ENCODE measurements around the gene PTPRK.
A peak's percentile ranks its signal among the peaks of the same experiment; 100 is the strongest.

PTPRK gene

GRCh38 chr6:127941228-127941627 lies 579.2 kb downstream of the PTPRK start:
- no peak overlapping the region for H3K18ac ChIP-seq (ENCODE audit: low read length)
- no peak overlapping the region for H3K14ac ChIP-seq (ENCODE audit: low read length)
- H3K9ac ChIP-seq (ENCODE audit: low read length), result no peak overlapping the region
- no peak overlapping the region for H2BK5ac ChIP-seq (ENCODE audit: low read depth, low read length, poor library complexity)
- H3K9me3 ChIP-seq (ENCODE audit: insufficient read depth, low read depth, low read length), result no peaks in the 10 kb centered on the region
- no peaks in the 10 kb centered on the region for H3K79me1 ChIP-seq (ENCODE audit: low read length)
- H2BK12ac ChIP-seq (ENCODE audit: low read length), result no peak overlapping the region
- no peak overlapping the region for H2AK5ac ChIP-seq (ENCODE audit: low read length)
- no peak overlapping the region for H4K8ac ChIP-seq (ENCODE audit: low read depth, low read length)
- H3K4me1 ChIP-seq (ENCODE audit: control insufficient read depth in 1 of 2, insufficient read depth in 2 of 2, low read length in 2 of 2), result no peaks in the 10 kb centered on the region
- no peak overlapping the region for H2BK120ac ChIP-seq (ENCODE audit: insufficient read depth, low read length, poor library complexity)
- H3K27ac ChIP-seq (ENCODE audit: low read depth, low read length), result no peak overlapping the region
- DNase-seq, result no peak
- no peaks in the 10 kb centered on the region for H3K79me2 ChIP-seq (ENCODE audit: control insufficient read depth, insufficient read depth, low read length, poor library complexity)
- H3K4me3 ChIP-seq (ENCODE audit: low read depth, low read length), result no peak overlapping the region
- H3K36me3 ChIP-seq (ENCODE audit: control insufficient read depth in 1 of 2, insufficient read depth in 2 of 2, low read length in 2 of 2), result no peaks in the 10 kb centered on the region
- H3K27me3 ChIP-seq (ENCODE audit: insufficient read depth, low read length), result no peaks in the 10 kb centered on the region
- H4K91ac ChIP-seq (ENCODE audit: low read depth, low read length), result no peak overlapping the region
- no peak overlapping the region for H3K23ac ChIP-seq (ENCODE audit: low read length)
- H4K12ac ChIP-seq (ENCODE audit: low read depth, low read length), result no peak overlapping the region
- H2AFZ ChIP-seq (ENCODE audit: insufficient read depth, low read length, poor library complexity), result no peak overlapping the region
- WGBS (ENCODE audit: extremely low coverage, insufficient coverage, insufficient read length), result no CpG with 5 or more reads among the region's 5 CpGs
- H3K4ac ChIP-seq (ENCODE audit: low read depth, low read length), result no peak overlapping the region
- H3K4me2 ChIP-seq (ENCODE audit: low read length), result no peak overlapping the region

- no peaks in the 10 kb centered on the region for H3K4me1 ChIP-seq (ENCODE audit: control insufficient read depth in 1 of 2, insufficient read depth in 2 of 2, low read length in 2 of 2)
- no peaks in the 10 kb centered on the region for H3K9me3 ChIP-seq (ENCODE audit: insufficient read depth, low read depth, low read length)
- no peak overlapping the region for H4K91ac ChIP-seq (ENCODE audit: low read depth, low read length)
- no peak overlapping the region for H3K23ac ChIP-seq (ENCODE audit: low read length)
- H2BK120ac ChIP-seq (ENCODE audit: insufficient read depth, low read length, poor library complexity), result no peak overlapping the region
- H4K12ac ChIP-seq (ENCODE audit: low read depth, low read length), result no peak overlapping the region
- H3K79me2 ChIP-seq (ENCODE audit: control insufficient read depth, insufficient read depth, low read length, poor library complexity), result no peaks in the 10 kb centered on the region
- peak overlapping the region; percentile 34 for H3K27ac ChIP-seq (ENCODE audit: low read depth, low read length)
- no peak overlapping the region for H3K14ac ChIP-seq (ENCODE audit: low read length)
- no peak overlapping the region for H2AFZ ChIP-seq (ENCODE audit: insufficient read depth, low read length, poor library complexity)
- H2AK5ac ChIP-seq (ENCODE audit: low read length), result no peak overlapping the region
- H3K9ac ChIP-seq (ENCODE audit: low read length), result no peak overlapping the region
- no peak overlapping the region for H3K18ac ChIP-seq (ENCODE audit: low read length)
- WGBS (ENCODE audit: extremely low coverage, insufficient coverage, insufficient read length), result no CpG with 5 or more reads among the region's 3 CpGs
- H2BK5ac ChIP-seq (ENCODE audit: low read depth, low read length, poor library complexity), result no peak overlapping the region
- no peak overlapping the region for H2BK12ac ChIP-seq (ENCODE audit: low read length)
- no peak overlapping the region for H3K4ac ChIP-seq (ENCODE audit: low read depth, low read length)
- no peaks in the 10 kb centered on the region for H3K79me1 ChIP-seq (ENCODE audit: low read length)
- no peaks in the 10 kb centered on the region for H3K36me3 ChIP-seq (ENCODE audit: control insufficient read depth in 1 of 2, insufficient read depth in 2 of 2, low read length in 2 of 2)
- no peak overlapping the region for H3K4me2 ChIP-seq (ENCODE audit: low read length)
- no peak overlapping the region for H4K8ac ChIP-seq (ENCODE audit: low read depth, low read length)
- H3K4me3 ChIP-seq (ENCODE audit: low read depth, low read length), result no peak overlapping the region
- no peaks in the 10 kb centered on the region for H3K27me3 ChIP-seq (ENCODE audit: insufficient read depth, low read length)
- DNase-seq, result peak in 1 of 2 donors; percentile 74
These were observed 580.8 kb downstream of the PTPRK start for GRCh38 chr6:127939442-127940066.

- no peaks in the 10 kb centered on the region for H3K9me3 ChIP-seq (ENCODE audit: insufficient read depth, low read depth, low read length)
- H3K27me3 ChIP-seq (ENCODE audit: insufficient read depth, low read length), result no peaks in the 10 kb centered on the region
- H2AK5ac ChIP-seq (ENCODE audit: low read length), result no peak overlapping the region
- H3K9ac ChIP-seq (ENCODE audit: low read length), result no peak overlapping the region
- no peaks in the 10 kb centered on the region for H3K79me2 ChIP-seq (ENCODE audit: control insufficient read depth, insufficient read depth, low read length, poor library complexity)
- H2BK12ac ChIP-seq (ENCODE audit: low read length), result no peak overlapping the region
- H3K4ac ChIP-seq (ENCODE audit: low read depth, low read length), result no peak overlapping the region
- no peak overlapping the region for H4K12ac ChIP-seq (ENCODE audit: low read depth, low read length)
- H2BK5ac ChIP-seq (ENCODE audit: low read depth, low read length, poor library complexity), result no peak overlapping the region
- H3K27ac ChIP-seq (ENCODE audit: low read depth, low read length), result no peak overlapping the region
- no peaks in the 10 kb centered on the region for H3K79me1 ChIP-seq (ENCODE audit: low read length)
- no peak overlapping the region for H2BK120ac ChIP-seq (ENCODE audit: insufficient read depth, low read length, poor library complexity)
- H4K8ac ChIP-seq (ENCODE audit: low read depth, low read length), result no peak overlapping the region
- H3K18ac ChIP-seq (ENCODE audit: low read length), result no peak overlapping the region
- no peaks in the 10 kb centered on the region for H3K4me1 ChIP-seq (ENCODE audit: control insufficient read depth in 1 of 2, insufficient read depth in 2 of 2, low read length in 2 of 2)
- DNase-seq, result peak in 1 of 2 donors; percentile 13
- no peak overlapping the region for H3K4me2 ChIP-seq (ENCODE audit: low read length)
- no peak overlapping the region for H3K4me3 ChIP-seq (ENCODE audit: low read depth, low read length)
- no peak overlapping the region for H4K91ac ChIP-seq (ENCODE audit: low read depth, low read length)
- H3K14ac ChIP-seq (ENCODE audit: low read length), result no peak overlapping the region
- H2AFZ ChIP-seq (ENCODE audit: insufficient read depth, low read length, poor library complexity), result no peak overlapping the region
- H3K23ac ChIP-seq (ENCODE audit: low read length), result no peak overlapping the region
- no peaks in the 10 kb centered on the region for H3K36me3 ChIP-seq (ENCODE audit: control insufficient read depth in 1 of 2, insufficient read depth in 2 of 2, low read length in 2 of 2)
These were observed 581.7 kb downstream of the PTPRK start for GRCh38 chr6:127938701-127939100.

GRCh38 chr6:127937747-127938146 lies 582.7 kb downstream of the PTPRK start:
- Histone ChIP-seq H2AFZ (ENCODE audit: insufficient read depth, low read length, poor library complexity) (no peak overlapping the region), H3K36me3 (ENCODE audit: control insufficient read depth in 1 of 2, insufficient read depth in 2 of 2, low read length in 2 of 2) (no peaks in the 10 kb centered on the region), H3K4ac (ENCODE audit: low read depth, low read length) (no peak overlapping the region), H3K4me1 (ENCODE audit: control insufficient read depth in 1 of 2, insufficient read depth in 2 of 2, low read length in 2 of 2) (no peaks in the 10 kb centered on the region), H3K79me1 (ENCODE audit: low read length) (no peaks in the 10 kb centered on the region), H2AK5ac (ENCODE audit: low read length) (no peak overlapping the region), H3K79me2 (ENCODE audit: control insufficient read depth, insufficient read depth, low read length, poor library complexity) (no peaks in the 10 kb centered on the region), H3K4me3 (ENCODE audit: low read depth, low read length) (no peak overlapping the region), H4K91ac (ENCODE audit: low read depth, low read length) (no peak overlapping the region), H2BK5ac (ENCODE audit: low read depth, low read length, poor library complexity) (no peak overlapping the region), H4K12ac (ENCODE audit: low read depth, low read length) (no peak overlapping the region), H3K9me3 (ENCODE audit: insufficient read depth, low read depth, low read length) (peaks cover 2% of the 10 kb centered on the region), H3K18ac (ENCODE audit: low read length) (no peak overlapping the region), H3K14ac (ENCODE audit: low read length) (no peak overlapping the region), H2BK12ac (ENCODE audit: low read length) (no peak overlapping the region), H2BK120ac (ENCODE audit: insufficient read depth, low read length, poor library complexity) (no peak overlapping the region), H3K27ac (ENCODE audit: low read depth, low read length) (no peak overlapping the region), H3K23ac (ENCODE audit: low read length) (no peak overlapping the region), H3K4me2 (ENCODE audit: low read length) (peak overlapping the region; percentile 23), H3K27me3 (ENCODE audit: insufficient read depth, low read length) (no peaks in the 10 kb centered on the region), H4K8ac (ENCODE audit: low read depth, low read length) (no peak overlapping the region), H3K9ac (ENCODE audit: low read length) (no peak overlapping the region)
- no peak for DNase-seq
